IMR-90 (cell line): Measurements from ENCODE around the gene PKP4. TPM values are rescaled to one million over a fixed set of nuclear protein-coding genes. Genes with fewer than 3 reads are reported as not detected.

Experiments
- ATAC-seq: fragments of 200-7000 bp; cut with Tn5 transposase; 2 replicates; pipeline ENCODE4 v1.9.1; 2020; ENCODE audit warnings: low read depth, mild to moderate bottlenecking, moderate library complexity
- BruUV-seq: library from RNA; stranded (reverse); fragments of 400-500 nt; replicated peaks from 2 replicates; lab custom pipeline; 2021; lab: Mats Ljungman, UMichigan
- CTCF ChIA-PET: fragments of 300-600 bp; formaldehyde crosslinking; extraction: SDS; loops from one replicate; lab custom pipeline; 2021; ENCODE audit warnings: antibody characterized with exemption; lab: Yijun Ruan, JAX
- POLR2A ChIA-PET: fragments of 300-600 bp; sonication (Branson Sonifier 250); formaldehyde crosslinking; loops from one replicate; lab custom pipeline; 2022; ENCODE audit warnings: antibody characterized with exemption; ENCODE audit not compliant: unreplicated experiment; lab: Charles Lee
- DNase-seq: peaks from one replicate; pipeline ENCODE4 v3.0.0; 2013
- H2AFZ ChIP-seq: replicated peaks from 2 replicates; pipeline ENCODE3; 2013; ENCODE audit warnings: low read length, mild to moderate bottlenecking; ENCODE audit not compliant: poor library complexity
- H2AK5ac ChIP-seq: 2 replicates; pipeline ENCODE4 v1.6.1; 2013; ENCODE audit warnings: low read depth, low read length, inconsistent platforms
- H2AK9ac ChIP-seq: replicated peaks from 2 replicates; pipeline ENCODE3; 2013; ENCODE audit warnings: mild to moderate bottlenecking, low read depth, low read length, moderate library complexity; ENCODE audit not compliant: poor library complexity
- H2BK120ac ChIP-seq: 2 replicates; pipeline ENCODE4 v1.6.1; 2013; ENCODE audit warnings: low read depth, low read length, inconsistent platforms
- H2BK15ac ChIP-seq: 3 replicates; pipeline ENCODE4 v1.6.1; 2013; ENCODE audit warnings: low read depth, low read length, inconsistent platforms
- H2BK20ac ChIP-seq: 2 replicates; pipeline ENCODE4 v1.6.1; 2013; ENCODE audit warnings: low read depth, mild to moderate bottlenecking, inconsistent platforms, low read length, moderate library complexity
- H2BK5ac ChIP-seq: 2 replicates; pipeline ENCODE4 v1.6.1; 2013; ENCODE audit warnings: mild to moderate bottlenecking, low read depth, low read length, inconsistent platforms; ENCODE audit not compliant: poor library complexity, severe bottlenecking
- H3K14ac ChIP-seq: replicated peaks from 2 replicates; pipeline ENCODE4 v1.6.1; 2013; ENCODE audit warnings: low read depth, low read length, inconsistent platforms
- H3K18ac ChIP-seq: 2 replicates; pipeline ENCODE4 v1.6.1; 2013; ENCODE audit warnings: low read depth, low read length, control low read depth
- H3K23ac ChIP-seq: 2 replicates; pipeline ENCODE4 v1.6.1; 2013; ENCODE audit warnings: low read depth, low read length, inconsistent platforms
- H3K27ac ChIP-seq: 2 replicates; pipeline ENCODE4 v1.5.1; 2013; ENCODE audit warnings: mild to moderate bottlenecking, control low read depth, low read length; ENCODE audit not compliant: insufficient read depth
- H3K27me3 ChIP-seq: 2 replicates; pipeline ENCODE4 v1.6.1; 2013; ENCODE audit warnings: low read length; ENCODE audit not compliant: control insufficient read depth, insufficient read depth
- H3K36me3 ChIP-seq: 2 replicates; pipeline ENCODE4 v1.6.1; 2013; ENCODE audit warnings: low read length, mixed read lengths; ENCODE audit not compliant: control insufficient read depth, insufficient read depth
- H3K4ac ChIP-seq: 2 replicates; pipeline ENCODE4 v1.6.1; 2013; ENCODE audit warnings: low read depth, low read length, inconsistent platforms
- H3K4me1 ChIP-seq: 2 replicates; pipeline ENCODE4 v1.6.1; 2013; ENCODE audit warnings: low read length, mixed read lengths; ENCODE audit not compliant: control insufficient read depth, insufficient read depth
- H3K4me2 ChIP-seq: 2 replicates; pipeline ENCODE4 v1.6.1; 2013; ENCODE audit warnings: low read depth, mild to moderate bottlenecking, control low read depth, low read length, moderate library complexity
- H3K4me3 ChIP-seq: 2 replicates; pipeline ENCODE4 v1.5.1; 2013; ENCODE audit warnings: low read depth, mild to moderate bottlenecking, control low read depth, low read length, moderate library complexity; ENCODE audit not compliant: insufficient read depth
- H3K56ac ChIP-seq: 2 replicates; pipeline ENCODE4 v1.6.1; 2013; ENCODE audit warnings: low read length, inconsistent platforms; ENCODE audit not compliant: insufficient read depth; ENCODE audit errors: extremely low read depth
- H3K79me1 ChIP-seq, 2 experiments: 2 replicates each; pipeline ENCODE4 v1.6.1; 2013; ENCODE audit warnings: low read length in 2 of 2, inconsistent platforms in 1 of 2, low read depth in 1 of 2
- H3K9ac ChIP-seq: 2 replicates; pipeline ENCODE4 v1.6.1; 2013; ENCODE audit warnings: low read depth, low read length, control low read depth
- H3K9me1 ChIP-seq: 2 replicates; pipeline ENCODE4 v1.6.1; 2013; ENCODE audit warnings: low read length, inconsistent platforms; ENCODE audit not compliant: insufficient read depth
- H3K9me3 ChIP-seq: 2 replicates; pipeline ENCODE4 v1.6.1; 2013; ENCODE audit warnings: low read length; ENCODE audit not compliant: control insufficient read depth, insufficient read depth
- H4K20me1 ChIP-seq: 2 replicates; pipeline ENCODE4 v1.6.1; 2013; ENCODE audit warnings: low read length, inconsistent platforms; ENCODE audit not compliant: insufficient read depth
- H4K5ac ChIP-seq: 2 replicates; pipeline ENCODE4 v1.6.1; 2013; ENCODE audit warnings: mild to moderate bottlenecking, low read depth, low read length, control low read depth
- H4K8ac ChIP-seq, 2 experiments: 2 replicates each; pipeline ENCODE4 v1.6.1; 2013; ENCODE audit warnings: low read depth in 2 of 2, low read length in 2 of 2, control low read depth in 1 of 2, inconsistent platforms in 1 of 2
- H4K91ac ChIP-seq: 2 replicates; pipeline ENCODE4 v1.6.1; 2013; ENCODE audit warnings: low read depth, low read length, inconsistent platforms; ENCODE audit not compliant: insufficient read depth
- BHLHE40 ChIP-seq: fragments of 150-350 bp; IDR thresholded peaks from 2 replicates; pipeline ENCODE4 v1.6.1; 2016; ENCODE audit warnings: mild to moderate bottlenecking, low read depth, low read length
- CEBPB ChIP-seq: IDR thresholded peaks from 2 replicates; pipeline ENCODE4 v1.6.1; 2012; ENCODE audit warnings: low read depth, low read length, improper control_type of control experiment
- CHD1 ChIP-seq: IDR thresholded peaks from 2 replicates; pipeline ENCODE4 v1.6.1; 2012; ENCODE audit warnings: low read depth, low read length, improper control_type of control experiment
- FOS ChIP-seq: fragments of 150-350 bp; IDR thresholded peaks from 2 replicates; pipeline ENCODE4 v1.6.1; 2016; ENCODE audit warnings: low read depth, low read length
- MAFK ChIP-seq: IDR thresholded peaks from 2 replicates; pipeline ENCODE4 v1.6.1; 2012; ENCODE audit warnings: low read depth, low read length, improper control_type of control experiment
- MAZ ChIP-seq: IDR thresholded peaks from 2 replicates; pipeline ENCODE4 v1.6.1; 2012; ENCODE audit warnings: low read depth, mild to moderate bottlenecking, low read length, improper control_type of control experiment, moderate library complexity, borderline replicate concordance
- MXI1 ChIP-seq: IDR thresholded peaks from 2 replicates; pipeline ENCODE4 v1.6.1; 2012; ENCODE audit warnings: low read depth, mild to moderate bottlenecking, low read length, moderate library complexity, borderline replicate concordance
- NFE2L2 ChIP-seq: fragments of 150-350 bp; IDR thresholded peaks from 2 replicates; pipeline ENCODE4 v1.6.1; 2016; ENCODE audit warnings: low read depth, mild to moderate bottlenecking, low read length
- POLR2A ChIP-seq: IDR thresholded peaks from 2 replicates; pipeline ENCODE4 v1.6.1; 2012; ENCODE audit warnings: mild to moderate bottlenecking, low read depth, low read length
- RAD21 ChIP-seq: IDR thresholded peaks from 2 replicates; pipeline ENCODE4 v1.6.1; 2012; ENCODE audit warnings: low read length, improper control_type of control experiment
- RCOR1 ChIP-seq: IDR thresholded peaks from 2 replicates; pipeline ENCODE4 v1.6.1; 2012; ENCODE audit warnings: mild to moderate bottlenecking, low read length, improper control_type of control experiment; ENCODE audit not compliant: insufficient replicate concordance
- RFX5 ChIP-seq: IDR thresholded peaks from 2 replicates; pipeline ENCODE4 v1.8.0; 2012; ENCODE audit warnings: low read depth, mild to moderate bottlenecking, low read length, moderate library complexity
- SMC3 ChIP-seq: fragments of 150-350 bp; IDR thresholded peaks from 2 replicates; pipeline ENCODE4 v1.6.1; 2016; ENCODE audit warnings: low read depth, mild to moderate bottlenecking, antibody characterized with exemption, low read length, moderate library complexity
- WGBS, 2 experiments: methylation state at CpG; one replicate each; pipeline versions ENCODE4 v1.1.5 to v1.1.7; 2013; ENCODE audit warnings: missing lambda C conversion rate in 2 of 2; ENCODE audit not compliant: insufficient read length in 1 of 2; ENCODE audit errors: extremely low coverage in 2 of 2; 5-methylcytosine and 5-hydroxymethylcytosine counted together
- dilution Hi-C: fragments of 300-500 bp; cut with HindIII; formaldehyde crosslinking; loops from one replicate; pipeline ENCODE4 v1.14.3; 2018; ENCODE audit warnings: low sequenced_read_pairs; ENCODE audit not compliant: unreplicated experiment
- in situ Hi-C: fragments of 300-500 bp; cut with MboI; formaldehyde crosslinking; loops from 3 replicates; pipeline ENCODE4 v1.14.3; 2019; ENCODE audit warnings: low sequenced_read_pairs, inconsistent platforms, mixed read lengths
- intact Hi-C: fragments of 100-400 bp; cut with micrococcal nuclease; formaldehyde crosslinking; loops from 2 replicates; pipeline ENCODE4 v1.10.0; 2022
- polyA plus RNA-seq, 3 experiments: library from polyadenylated mRNA; depleted of rRNA; stranded (reverse); fragments of >200 nt; gene quantifications; 2 replicates each; pipeline ENCODE4 v1.2.3, GENCODE V29; 2012; ENCODE audit warnings: low replicate concordance in 1 of 3
- total RNA-seq: library from RNA; depleted of rRNA; stranded (reverse); fragments of >200 nt; gene quantifications from 2 replicates; pipeline ENCODE4 v1.2.3, GENCODE V29; 2012
- TF ChIP-seq, protein P1 (sequence below): fragments of 150-350 bp; IDR thresholded peaks from 2 replicates; pipeline ENCODE4 v1.6.1; 2016; ENCODE audit warnings: low read depth, mild to moderate bottlenecking, low read length, moderate library complexity, borderline replicate concordance
- TF ChIP-seq, protein P2 (sequence below): conservative IDR thresholded peaks from 2 replicates; pipeline ENCODE4 v1.5.1; 2012; ENCODE audit warnings: mild to moderate bottlenecking, low read depth, low read length, improper control_type of control experiment
- TF ChIP-seq, protein P3 (sequence below): fragments of 150-350 bp; IDR thresholded peaks from 2 replicates; pipeline ENCODE4 v1.6.1; 2017; ENCODE audit warnings: mild to moderate bottlenecking, antibody characterized with exemption, low read length, low read depth

Gene PKP4
- total and polyA plus RNA-seq, 2 of the 4 experiments (the other 2 are of a cell fraction): 20.1 to 37.8 TPM

DNA sequence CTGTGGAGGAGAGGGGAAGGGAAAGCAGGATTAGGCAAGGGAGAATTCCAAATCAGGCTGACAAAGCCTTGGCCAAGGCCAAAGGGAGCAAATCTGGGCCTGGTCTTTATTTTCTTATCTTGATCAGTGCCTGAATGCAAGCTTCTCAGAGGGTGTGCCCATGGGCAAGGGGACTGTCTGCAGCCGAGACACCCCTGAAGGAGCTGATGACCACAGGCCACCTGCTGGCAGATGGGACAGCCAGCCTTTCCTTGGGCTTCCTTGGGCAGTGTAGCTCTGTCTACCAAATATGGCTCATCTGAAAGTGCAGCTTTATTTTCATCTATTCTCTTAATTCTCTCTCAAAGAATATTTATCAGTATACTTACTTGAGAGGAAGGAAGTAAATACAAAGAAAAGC is 117.0 kb downstream of the PKP4 start:
- Histone ChIP-seq H3K36me3 (no peaks in the 10 kb centered on the region), H3K14ac (no peak overlapping the region), H2AFZ (no peak overlapping the region), H3K79me1 (peaks cover 3 to 12% of the 10 kb centered on the region in 2 experiments; a peak in 2 of 4 replicates), H3K9me3 (no peaks in the 10 kb centered on the region), H3K9ac (no peak overlapping the region), H4K5ac (no peak overlapping the region), H4K20me1 (no peaks in the 10 kb centered on the region), H3K4me2 (no peak overlapping the region), H3K23ac (no peak overlapping the region), H2BK5ac (no peak overlapping the region), H3K27me3 (no peaks in the 10 kb centered on the region), H2BK120ac (no peak overlapping the region), H2BK15ac (no peak overlapping the region), H3K27ac (no peak overlapping the region), H2AK9ac (no peak overlapping the region), H3K4ac (no peak overlapping the region), H3K9me1 (peaks cover 3% of the 10 kb centered on the region; the same call in 1 of the 2 replicates), H3K56ac (no peak overlapping the region), H2AK5ac (no peak overlapping the region), H3K18ac (no peak overlapping the region), H2BK20ac (no peak overlapping the region), H3K4me3 (no peak overlapping the region), H4K91ac (no peak overlapping the region), H3K4me1 (peaks cover 2% of the 10 kb centered on the region), H4K8ac (no peak overlapping the region)
- ChIA-PET CTCF (no interaction called here), POLR2A (no interaction called here)
- intact Hi-C loops (no loop called here), in situ Hi-C loops (no loop called here), dilution Hi-C loops (no loop called here)
- ATAC-seq: no peak
- TF ChIP-seq POLR2A (no peak), MXI1 (no peak), SMC3 (no peak), CEBPB (no peak), BHLHE40 (no peak), RFX5 (no peak), RCOR1 (no peak), CHD1 (no peak), NFE2L2 (no peak), MAZ (no peak), FOS (no peak), RAD21 (no peak), MAFK (no peak)
- TF ChIP-seq, protein P1, sequence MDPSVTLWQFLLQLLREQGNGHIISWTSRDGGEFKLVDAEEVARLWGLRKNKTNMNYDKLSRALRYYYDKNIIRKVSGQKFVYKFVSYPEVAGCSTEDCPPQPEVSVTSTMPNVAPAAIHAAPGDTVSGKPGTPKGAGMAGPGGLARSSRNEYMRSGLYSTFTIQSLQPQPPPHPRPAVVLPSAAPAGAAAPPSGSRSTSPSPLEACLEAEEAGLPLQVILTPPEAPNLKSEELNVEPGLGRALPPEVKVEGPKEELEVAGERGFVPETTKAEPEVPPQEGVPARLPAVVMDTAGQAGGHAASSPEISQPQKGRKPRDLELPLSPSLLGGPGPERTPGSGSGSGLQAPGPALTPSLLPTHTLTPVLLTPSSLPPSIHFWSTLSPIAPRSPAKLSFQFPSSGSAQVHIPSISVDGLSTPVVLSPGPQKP: no peak
- TF ChIP-seq, protein P2, sequence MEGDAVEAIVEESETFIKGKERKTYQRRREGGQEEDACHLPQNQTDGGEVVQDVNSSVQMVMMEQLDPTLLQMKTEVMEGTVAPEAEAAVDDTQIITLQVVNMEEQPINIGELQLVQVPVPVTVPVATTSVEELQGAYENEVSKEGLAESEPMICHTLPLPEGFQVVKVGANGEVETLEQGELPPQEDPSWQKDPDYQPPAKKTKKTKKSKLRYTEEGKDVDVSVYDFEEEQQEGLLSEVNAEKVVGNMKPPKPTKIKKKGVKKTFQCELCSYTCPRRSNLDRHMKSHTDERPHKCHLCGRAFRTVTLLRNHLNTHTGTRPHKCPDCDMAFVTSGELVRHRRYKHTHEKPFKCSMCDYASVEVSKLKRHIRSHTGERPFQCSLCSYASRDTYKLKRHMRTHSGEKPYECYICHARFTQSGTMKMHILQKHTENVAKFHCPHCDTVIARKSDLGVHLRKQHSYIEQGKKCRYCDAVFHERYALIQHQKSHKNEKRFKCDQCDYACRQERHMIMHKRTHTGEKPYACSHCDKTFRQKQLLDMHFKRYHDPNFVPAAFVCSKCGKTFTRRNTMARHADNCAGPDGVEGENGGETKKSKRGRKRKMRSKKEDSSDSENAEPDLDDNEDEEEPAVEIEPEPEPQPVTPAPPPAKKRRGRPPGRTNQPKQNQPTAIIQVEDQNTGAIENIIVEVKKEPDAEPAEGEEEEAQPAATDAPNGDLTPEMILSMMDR: no peak
- TF ChIP-seq, protein P3, sequence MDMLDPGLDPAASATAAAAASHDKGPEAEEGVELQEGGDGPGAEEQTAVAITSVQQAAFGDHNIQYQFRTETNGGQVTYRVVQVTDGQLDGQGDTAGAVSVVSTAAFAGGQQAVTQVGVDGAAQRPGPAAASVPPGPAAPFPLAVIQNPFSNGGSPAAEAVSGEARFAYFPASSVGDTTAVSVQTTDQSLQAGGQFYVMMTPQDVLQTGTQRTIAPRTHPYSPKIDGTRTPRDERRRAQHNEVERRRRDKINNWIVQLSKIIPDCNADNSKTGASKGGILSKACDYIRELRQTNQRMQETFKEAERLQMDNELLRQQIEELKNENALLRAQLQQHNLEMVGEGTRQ: no peak
- DNase-seq: no peak
- no TSS peak for BruUV-seq
- whole genome bisulfite sequencing, 2 experiments: no CpG with 5 or more reads among the region's 1 CpG
